Naive thymus-derived CD4-positive, alpha-beta T cell (primary cell): ENCODE results near the gene TENT4B. TPM values are rescaled to one million over a fixed set of nuclear protein-coding genes. Genes with fewer than 3 reads are reported as not detected.
"Not testable (repeated sequence)": the region's sequence is repeated elsewhere in the genome, so short reads cannot be mapped to it uniquely, and the experiment has no call there.

Experiments
- ATAC-seq: fragments of 150-1000 bp; cut with Tn5 transposase; 2 replicates; pipeline ENCODE4 v1.10.0; 2021; ENCODE audit warnings: mild to moderate bottlenecking, moderate library complexity
- CTCF ChIA-PET: fragments of 350-600 bp; sonication (Branson Sonifier 250); formaldehyde crosslinking; loops from one replicate; lab custom pipeline; 2021; ENCODE audit warnings: antibody characterized with exemption; lab: Charles Lee
- POLR2A ChIA-PET: fragments of 350-600 bp; sonication (Branson Sonifier 250); formaldehyde crosslinking; loops from one replicate; lab custom pipeline; 2021; ENCODE audit warnings: antibody characterized with exemption, inconsistent platforms; lab: Charles Lee
- DNase-seq, 9 donors: peaks; one replicate each; pipeline versions ENCODE4 v3.0.0 to v3.0.0-alpha.2; 2020 to 2022; ENCODE audit warnings: mixed read lengths in 1 of 9
- H3K27ac ChIP-seq: one replicate; pipeline ENCODE4 v1.7.0; 2013; ENCODE audit warnings: mild to moderate bottlenecking, low read depth, low read length, moderate library complexity
- H3K27me3 ChIP-seq, 2 donors: one replicate each; pipeline ENCODE4 v1.7.0; 2013; ENCODE audit warnings: low read length in 2 of 2, mild to moderate bottlenecking in 2 of 2, moderate library complexity in 2 of 2; ENCODE audit not compliant: control insufficient read depth in 2 of 2, insufficient read depth in 2 of 2
- H3K36me3 ChIP-seq, 3 experiments: 1 replicate in 2 of 3; 2 replicates in 1 of 3; pipeline ENCODE4 v1.7.0; 2013; ENCODE audit warnings: low read length in 3 of 3, mild to moderate bottlenecking in 3 of 3, moderate library complexity in 1 of 3; ENCODE audit not compliant: insufficient read depth in 3 of 3, control insufficient read depth in 2 of 3
- H3K4me1 ChIP-seq, 2 donors: one replicate each; pipeline ENCODE4 v1.7.0; 2013; ENCODE audit warnings: low read length in 2 of 2, mild to moderate bottlenecking in 2 of 2, moderate library complexity in 1 of 2; ENCODE audit not compliant: control insufficient read depth in 2 of 2, insufficient read depth in 2 of 2
- H3K4me3 ChIP-seq: 2 replicates; pipeline ENCODE4 v1.7.0; 2013; ENCODE audit warnings: mild to moderate bottlenecking, low read length
- H3K9me3 ChIP-seq, 3 experiments: 1 replicate in 2 of 3; 2 replicates in 1 of 3; pipeline ENCODE4 v1.7.0; 2013; ENCODE audit warnings: low read length in 3 of 3; ENCODE audit not compliant: control insufficient read depth in 2 of 3
- H3K27ac Mint-ChIP-seq, 9 donors: one replicate each; pipeline ENCODE4 v1.8.0; 2020 to 2022; ENCODE audit warnings: mixed read lengths in 9 of 9, mild to moderate bottlenecking in 8 of 9, moderate library complexity in 5 of 9, inconsistent platforms in 2 of 9
- H3K27me3 Mint-ChIP-seq, 5 donors: one replicate each; pipeline ENCODE4 v1.8.0; 2021 to 2022; ENCODE audit warnings: mixed read lengths in 5 of 5, mild to moderate bottlenecking in 1 of 5
- H3K36me3 Mint-ChIP-seq, 5 donors: one replicate each; pipeline ENCODE4 v1.8.0; 2020 to 2022; ENCODE audit warnings: mixed read lengths in 5 of 5, mild to moderate bottlenecking in 3 of 5, inconsistent platforms in 1 of 5
- H3K4me1 Mint-ChIP-seq, 7 donors: one replicate each; pipeline ENCODE4 v1.8.0; 2020 to 2022; ENCODE audit warnings: mixed read lengths in 7 of 7, mild to moderate bottlenecking in 3 of 7, inconsistent platforms in 1 of 7
- H3K4me3 Mint-ChIP-seq, 10 donors: one replicate each; pipeline ENCODE4 v1.8.0; 2020 to 2022; ENCODE audit warnings: mild to moderate bottlenecking in 10 of 10, mixed read lengths in 10 of 10, moderate library complexity in 6 of 10, inconsistent platforms in 2 of 10
- H3K9me3 Mint-ChIP-seq, 11 donors: one replicate each; pipeline ENCODE4 v1.8.0; 2020 to 2022; ENCODE audit warnings: mixed read lengths in 11 of 11, mild to moderate bottlenecking in 4 of 11, inconsistent platforms in 1 of 11, moderate library complexity in 1 of 11
- intact Hi-C, 2 donors: fragments of 100-400 bp; cut with micrococcal nuclease; formaldehyde crosslinking; loops; one replicate each; pipeline ENCODE4 v1.15.1; 2023
- polyA plus RNA-seq, 2 donors: library from polyadenylated mRNA; unstranded; fragments of 300-500 nt; fragmentation: Illumina TruSeq; gene quantifications; one replicate each; pipeline ENCODE4 v1.2.3, GENCODE V29; 2021
- total RNA-seq, 6 experiments: library from RNA in 5 of 6; stranded (reverse) in 5 of 6; gene quantifications; 1 replicate in 5 of 6; 2 replicates in 1 of 6; pipeline ENCODE4 v1.2.3 and lab custom pipeline; 2021 to 2026

TENT4B gene
- total and polyA plus RNA-seq, 7 experiments from 2014 or later, result 5.0 to 25.9 (median 22.5) TPM

- H3K27ac Mint-ChIP-seq, result peak overlapping the region; percentile 56 to 93 (median 75)
- peaks cover 0 to 3% (median 0%) of the 10 kb centered on the region in 5 donors for H3K36me3 Mint-ChIP-seq
- Histone ChIP-seq H3K4me3 (no peak overlapping the region), H3K4me1 (peaks cover 0 to 13% of the 10 kb centered on the region in 2 donors), H3K36me3 (no peaks in the 10 kb centered on the region), H3K27me3 (no peaks in the 10 kb centered on the region), H3K9me3 (no peaks in the 10 kb centered on the region), H3K27ac (peak overlapping the region; percentile 29)
- H3K9me3 Mint-ChIP-seq, result peaks cover 0 to 5% (median 0%) of the 10 kb centered on the region in 11 donors
- ChIA-PET CTCF (interaction anchor here (0.6 to 1.6 kb wide), 8 partner anchors 14 to 734 kb away, joined by 3 to 5 read pairs (median 3); partner anchors contain the start of gene CNEP1R1), POLR2A (interaction anchor here (0.9 kb wide), 1 partner anchor 56 kb away, joined by 3 read pairs; the partner anchor contains the start of gene HEATR3)
- peak overlapping the region in 8 of 10 donors; percentile 6 to 71 (median 40) for H3K4me3 Mint-ChIP-seq
- H3K27me3 Mint-ChIP-seq, result no peaks in the 10 kb centered on the region
- peak; percentile 80 for ATAC-seq
- intact Hi-C loops, result loop anchor here (1.0 to 2.0 kb wide), 2 partner anchors 30 to 31 kb away; partner anchors contain the start of gene TENT4B (in 1 of the 2)
- H3K4me1 Mint-ChIP-seq, result peaks cover 7 to 45% (median 19%) of the 10 kb centered on the region in 7 donors
- peak in 8 of 9 donors; percentile 46 to 77 (median 58) for DNase-seq
These were observed 31.2 kb upstream of the TENT4B start for GRCh38 chr16:50121721-50122445.

- Histone ChIP-seq H3K4me3 (no peak overlapping the region), H3K36me3 (no peaks in the 10 kb centered on the region), H3K4me1 (peaks cover 0 to 13% of the 10 kb centered on the region in 2 donors), H3K9me3 (no peaks in the 10 kb centered on the region), H3K27ac (no peak overlapping the region), H3K27me3 (no peaks in the 10 kb centered on the region)
- ChIA-PET POLR2A (no interaction called here), CTCF (interaction anchor here (1.4 kb wide), 1 partner anchor 87 kb away, joined by 4 read pairs; no protein-coding TSS in a partner anchor)
- H3K4me3 Mint-ChIP-seq, result no peak overlapping the region
- peaks cover 0 to 3% (median 0%) of the 10 kb centered on the region in 5 donors for H3K36me3 Mint-ChIP-seq
- ATAC-seq (no peak), DNase-seq (no peak)
- no peaks in the 10 kb centered on the region for H3K27me3 Mint-ChIP-seq
- intact Hi-C loops, result loop anchor here in 1 of 2 donors (1.0 kb wide), 1 partner anchor 32 kb away; no protein-coding TSS in a partner anchor
- H3K9me3 Mint-ChIP-seq, result peaks cover 0 to 5% (median 0%) of the 10 kb centered on the region in 11 donors
- peaks cover 7 to 47% (median 19%) of the 10 kb centered on the region in 7 donors for H3K4me1 Mint-ChIP-seq
- peak overlapping the region in 4 of 9 donors; percentile 26 to 78 (median 48) for H3K27ac Mint-ChIP-seq
These were observed 29.7 kb upstream of the TENT4B start for GRCh38 chr16:50123417-50123816.

- Histone ChIP-seq H3K27ac (no peak overlapping the region), H3K36me3 (no peaks in the 10 kb centered on the region), H3K4me3 (no peak overlapping the region), H3K9me3 (no peaks in the 10 kb centered on the region), H3K27me3 (no peaks in the 10 kb centered on the region), H3K4me1 (peaks cover 0 to 13% of the 10 kb centered on the region in 2 donors)
- CTCF ChIA-PET, result interaction anchor here (1.4 kb wide), 1 partner anchor 86 kb away, joined by 4 read pairs; no protein-coding TSS in a partner anchor
- H3K4me3 Mint-ChIP-seq, result no peak overlapping the region
- H3K9me3 Mint-ChIP-seq, result peaks cover 0 to 5% (median 0%) of the 10 kb centered on the region in 11 donors
- POLR2A ChIA-PET, result no interaction called here
- no peak for DNase-seq
- no peak for ATAC-seq
- H3K36me3 Mint-ChIP-seq, result peaks cover 0 to 3% (median 0%) of the 10 kb centered on the region in 5 donors
- intact Hi-C loops, result no loop called here
- H3K4me1 Mint-ChIP-seq, result peaks cover 7 to 41% (median 19%) of the 10 kb centered on the region in 7 donors
- peak overlapping the region in 4 of 9 donors; percentile 8 to 61 (median 24) for H3K27ac Mint-ChIP-seq
- no peaks in the 10 kb centered on the region for H3K27me3 Mint-ChIP-seq
These were observed 28.3 kb upstream of the TENT4B start for GRCh38 chr16:50124769-50125168.

- Histone ChIP-seq H3K27me3 (no peaks in the 10 kb centered on the region), H3K4me3 (no peak overlapping the region), H3K36me3 (no peaks in the 10 kb centered on the region), H3K4me1 (peaks cover 0 to 12% of the 10 kb centered on the region in 2 donors), H3K9me3 (no peaks in the 10 kb centered on the region), H3K27ac (no peak overlapping the region)
- ATAC-seq (no peak), DNase-seq (no peak)
- Mint-ChIP-seq H3K4me1 (peaks cover 7 to 29% (median 16%) of the 10 kb centered on the region in 7 donors), H3K36me3 (peaks cover 0 to 3% (median 0%) of the 10 kb centered on the region in 5 donors), H3K4me3 (no peak overlapping the region), H3K27me3 (no peaks in the 10 kb centered on the region), H3K9me3 (peaks cover 0 to 5% (median 0%) of the 10 kb centered on the region in 11 donors), H3K27ac (peak overlapping the region in 1 of 9 donors; percentile 10)
- CTCF ChIA-PET, result no interaction called here
- POLR2A ChIA-PET, result no interaction called here
- intact Hi-C loops, result no loop called here
These were observed 26.9 kb upstream of the TENT4B start for GRCh38 chr16:50126183-50126582.

- intact Hi-C loops, DNase-seq, H3K4me3 ChIP-seq, H3K36me3 ChIP-seq, H3K27me3 ChIP-seq, H3K27me3 Mint-ChIP-seq, H3K9me3 ChIP-seq, H3K4me1 Mint-ChIP-seq, H3K4me1 ChIP-seq, H3K27ac ChIP-seq, H3K27ac Mint-ChIP-seq, ATAC-seq, H3K9me3 Mint-ChIP-seq, H3K36me3 Mint-ChIP-seq, H3K4me3 Mint-ChIP-seq: not testable (repeated sequence)
- POLR2A ChIA-PET, result interaction anchor here (0.7 kb wide), 2 partner anchors 487 to 570 kb away, joined by 3 to 6 read pairs; no protein-coding TSS in a partner anchor
- CTCF ChIA-PET, result interaction anchor here (0.6 kb wide), 1 partner anchor 510 kb away, joined by 3 read pairs; no protein-coding TSS in a partner anchor
These were observed 20.5 kb upstream of the TENT4B start for GRCh38 chr16:50132571-50132970.

- CTCF ChIA-PET, result no interaction called here
- intact Hi-C loops, result no loop called here
- Mint-ChIP-seq H3K4me3 (no peak overlapping the region), H3K4me1 (peaks cover 0 to 1% (median 0%) of the 10 kb centered on the region in 7 donors), H3K36me3 (no peaks in the 10 kb centered on the region), H3K27me3 (peaks cover 0 to 2% (median 0%) of the 10 kb centered on the region in 5 donors), H3K27ac (no peak overlapping the region), H3K9me3 (no peaks in the 10 kb centered on the region)
- POLR2A ChIA-PET, result no interaction called here
- ATAC-seq, result no peak
- H3K36me3 ChIP-seq, result no peaks in the 10 kb centered on the region
- H3K4me3 ChIP-seq, result no peak overlapping the region
- DNase-seq, result no peak
- H3K27ac ChIP-seq, result no peak overlapping the region
- no peaks in the 10 kb centered on the region for H3K27me3 ChIP-seq
- no peaks in the 10 kb centered on the region for H3K9me3 ChIP-seq
- no peaks in the 10 kb centered on the region for H3K4me1 ChIP-seq
These were observed 19.9 kb upstream of the TENT4B start for GRCh38 chr16:50133214-50133613.
